ENCODE data around the gene TRIM39. TPM values are rescaled to one million over a fixed set of nuclear protein-coding genes. Genes with fewer than 3 reads are reported as not detected.

Gene TRIM39
- total and polyA plus RNA-seq, 2 of the 4 experiments (the other 2 are of a cell fraction), result 7.5 to 10.0 TPM

GRCh38 chr6:30355281-30355680, 28.6 kb downstream of the TRIM39 start:
- no peak for ATAC-seq (ENCODE audit: low read depth)
- dilution Hi-C loops (cut with HindIII; ENCODE audit: low sequenced_read_pairs, unreplicated experiment), result no loop called here
- Histone ChIP-seq H2BK5ac (ENCODE audit: low read depth, low read length, poor library complexity, severe bottlenecking) (no peak overlapping the region), H3K4ac (ENCODE audit: low read depth, low read length) (no peak overlapping the region), H2AFZ (replicated peaks; ENCODE audit: low read length, poor library complexity) (no peak overlapping the region), H4K5ac (ENCODE audit: low read depth, low read length) (no peak overlapping the region), H3K23ac (ENCODE audit: low read depth, low read length) (no peak overlapping the region), H4K20me1 (ENCODE audit: insufficient read depth, low read length) (no peaks in the 10 kb centered on the region), H3K9ac (ENCODE audit: low read depth, low read length) (no peak overlapping the region), H3K4me1 (ENCODE audit: control insufficient read depth, insufficient read depth, low read length) (no peaks in the 10 kb centered on the region), H2BK20ac (ENCODE audit: low read depth, low read length) (no peak overlapping the region), H3K4me2 (ENCODE audit: low read depth, low read length) (no peak overlapping the region), H3K56ac (ENCODE audit: extremely low read depth, insufficient read depth, low read length) (no peak overlapping the region), H3K9me1 (ENCODE audit: insufficient read depth, low read length) (no peaks in the 10 kb centered on the region; the same call in 1 of the 2 replicates), H2AK5ac (ENCODE audit: low read depth, low read length) (no peak overlapping the region), H3K27ac (ENCODE audit: insufficient read depth, low read length) (no peak overlapping the region), H3K27me3 (ENCODE audit: control insufficient read depth, insufficient read depth, low read length) (peaks cover 47% of the 10 kb centered on the region), H3K4me3 (ENCODE audit: insufficient read depth, low read depth, low read length) (no peak overlapping the region), H4K8ac (ENCODE audit: low read depth in 2 of 2, low read length in 2 of 2) (no peak overlapping the region), H3K14ac (replicated peaks; ENCODE audit: low read depth, low read length) (no peak overlapping the region), H2BK120ac (ENCODE audit: low read depth, low read length) (no peak overlapping the region), H3K79me1 (ENCODE audit: low read depth in 1 of 2, low read length in 2 of 2) (no peaks in the 10 kb centered on the region), H3K36me3 (ENCODE audit: control insufficient read depth, insufficient read depth, low read length) (no peaks in the 10 kb centered on the region), H3K9me3 (ENCODE audit: control insufficient read depth, insufficient read depth, low read length) (no peaks in the 10 kb centered on the region), H3K18ac (ENCODE audit: low read depth, low read length) (no peak overlapping the region), H4K91ac (ENCODE audit: insufficient read depth, low read depth, low read length) (no peak overlapping the region), H2BK15ac (ENCODE audit: low read depth, low read length) (no peak overlapping the region), H2AK9ac (replicated peaks; ENCODE audit: low read depth, low read length, poor library complexity) (no peak overlapping the region)
- ChIA-PET CTCF (interaction anchor here (0.6 kb wide), 1 partner anchor 19 kb away, joined by 3 read pairs; no protein-coding TSS in a partner anchor), POLR2A (ENCODE audit: unreplicated experiment) (no interaction called here)
- no CpG with 5 or more reads among the region's 4 CpGs for WGBS, 2 experiments (ENCODE audit: extremely low coverage in 2 of 2, insufficient read length in 1 of 2)
- no TSS peak for BruUV-seq (replicated peaks)
- TF ChIP-seq FOS (IDR thresholded peaks at IDR 0.05; ENCODE audit: low read depth, low read length) (no peak), CHD1 (IDR thresholded peaks at IDR 0.05; ENCODE audit: low read depth, low read length) (no peak), CTCF (conservative IDR thresholded peaks at IDR 0.05; ENCODE audit: low read depth, low read length) (no peak), NFE2L2 (IDR thresholded peaks at IDR 0.05; ENCODE audit: low read depth, low read length) (no peak), ELK1 (IDR thresholded peaks at IDR 0.05; ENCODE audit: borderline replicate concordance, low read depth, low read length) (no peak), RCOR1 (IDR thresholded peaks at IDR 0.05; ENCODE audit: insufficient replicate concordance, low read length) (no peak), CEBPB (IDR thresholded peaks at IDR 0.05; ENCODE audit: low read depth, low read length) (no peak), RAD21 (IDR thresholded peaks at IDR 0.05; ENCODE audit: low read length) (no peak)
- in situ Hi-C loops (cut with MboI; ENCODE audit: low sequenced_read_pairs), result no loop called here
- intact Hi-C loops (cut with micrococcal nuclease), result no loop called here
- DNase-seq, result no peak

Data from IMR-90 (cell line).